Activated naive CD4-positive, alpha-beta T cell treated with anti-CD3 and anti-CD28 coated beads, Interleukin-2, amount 50 U/mL, for 72 hours (primary cell): Measurements from ENCODE around the gene DNASE2B. TPM values are rescaled to one million over a fixed set of nuclear protein-coding genes. Genes with fewer than 3 reads are reported as not detected.

Experiments
- ATAC-seq, 2 donors: fragments of 150-1000 bp; cut with Tn5 transposase; 2 replicates each; pipeline ENCODE4 v1.10.0; 2021; ENCODE audit warnings: mild to moderate bottlenecking in 2 of 2, moderate library complexity in 2 of 2
- DNase-seq, 2 donors: peaks; one replicate each; pipeline ENCODE4 v3.0.0; 2021 to 2022; ENCODE audit warnings: low spot score in 2 of 2
- H3K27ac Mint-ChIP-seq, 2 donors: one replicate each; pipeline ENCODE4 v1.8.0; 2022; ENCODE audit warnings: mild to moderate bottlenecking in 2 of 2, mixed read lengths in 2 of 2
- H3K36me3 Mint-ChIP-seq, 2 donors: one replicate each; pipeline ENCODE4 v1.8.0; 2022; ENCODE audit warnings: mixed read lengths in 2 of 2
- H3K9me3 Mint-ChIP-seq, 2 donors: one replicate each; pipeline ENCODE4 v1.8.0; 2022; ENCODE audit warnings: mixed read lengths in 2 of 2
- total RNA-seq, 2 donors: library from RNA; stranded (reverse); gene quantifications; one replicate each; pipeline ENCODE4 v1.2.3, GENCODE V29; 2022

The DNASE2B gene
- total RNA-seq, 2 donors from 2014 or later = not detected

- H3K36me3 Mint-ChIP-seq = no peaks in the 10 kb centered on the region
- DNase-seq = no peak
- peaks cover 0 to under 1% of the 10 kb centered on the region in 2 donors for H3K9me3 Mint-ChIP-seq
Measured at GRCh38 chr1:84367219-84367618, 31.1 kb upstream of the DNASE2B start.

GRCh38 chr1:84368441-84368840, 29.8 kb upstream of the DNASE2B start:
- ATAC-seq (no peak), DNase-seq (no peak)
- no peaks in the 10 kb centered on the region for H3K36me3 Mint-ChIP-seq
- H3K9me3 Mint-ChIP-seq = peaks cover 0 to 5% of the 10 kb centered on the region in 2 donors
- H3K27ac Mint-ChIP-seq = no peak overlapping the region

More at GRCh38 chr1:84367219-84367618, 31.1 kb upstream of the DNASE2B start:
- no peak overlapping the region for H3K27ac Mint-ChIP-seq
- ATAC-seq = no peak

GRCh38 chr1:84370266-84370665, 28.0 kb upstream of the DNASE2B start:
- Mint-ChIP-seq H3K27ac (no peak overlapping the region), H3K36me3 (no peaks in the 10 kb centered on the region)
- no peak for DNase-seq

GRCh38 chr1:84370831-84371394, 27.4 kb upstream of the DNASE2B start:
- Mint-ChIP-seq H3K36me3 (no peaks in the 10 kb centered on the region), H3K9me3 (peaks cover 0 to 5% of the 10 kb centered on the region in 2 donors), H3K27ac (no peak overlapping the region)
- DNase-seq (no peak), ATAC-seq (no peak)

More at GRCh38 chr1:84370266-84370665, 28.0 kb upstream of the DNASE2B start:
- H3K9me3 Mint-ChIP-seq = peaks cover 0 to 5% of the 10 kb centered on the region in 2 donors
- no peak for ATAC-seq

- H3K36me3 Mint-ChIP-seq = no peaks in the 10 kb centered on the region
- H3K27ac Mint-ChIP-seq = no peak overlapping the region
- peaks cover 0 to 5% of the 10 kb centered on the region in 2 donors for H3K9me3 Mint-ChIP-seq
- ATAC-seq (no peak), DNase-seq (no peak)
Measured at GRCh38 chr1:84373436-84374141, 24.7 kb upstream of the DNASE2B start.

GRCh38 chr1:84374991-84375696, 23.1 kb upstream of the DNASE2B start:
- no peak for DNase-seq
- no peaks in the 10 kb centered on the region for H3K36me3 Mint-ChIP-seq
- H3K9me3 Mint-ChIP-seq = peaks cover 0 to 5% of the 10 kb centered on the region in 2 donors
- no peak overlapping the region for H3K27ac Mint-ChIP-seq
- no peak for ATAC-seq

- ATAC-seq (no peak), DNase-seq (no peak)
- H3K27ac Mint-ChIP-seq = no peak overlapping the region
- no peaks in the 10 kb centered on the region for H3K36me3 Mint-ChIP-seq
- H3K9me3 Mint-ChIP-seq = peaks cover 0 to 5% of the 10 kb centered on the region in 2 donors
Measured at GRCh38 chr1:84376000-84376910, 22.0 kb upstream of the DNASE2B start.

- H3K36me3 Mint-ChIP-seq = no peaks in the 10 kb centered on the region
Measured at GRCh38 chr1:84377480-84378095, 20.7 kb upstream of the DNASE2B start.

GRCh38 chr1:84379138-84379916, 19.0 kb upstream of the DNASE2B start:
- DNase-seq = no peak
- Mint-ChIP-seq H3K36me3 (no peaks in the 10 kb centered on the region), H3K27ac (no peak overlapping the region), H3K9me3 (no peaks in the 10 kb centered on the region)
- no peak for ATAC-seq

More at GRCh38 chr1:84377480-84378095, 20.7 kb upstream of the DNASE2B start:
- H3K27ac Mint-ChIP-seq = no peak overlapping the region
- DNase-seq (no peak), ATAC-seq (no peak)
- H3K9me3 Mint-ChIP-seq = peaks cover 0 to under 1% of the 10 kb centered on the region in 2 donors

- no peak for ATAC-seq
- DNase-seq = no peak
- no peak overlapping the region for H3K27ac Mint-ChIP-seq
- H3K9me3 Mint-ChIP-seq = no peaks in the 10 kb centered on the region
- H3K36me3 Mint-ChIP-seq = no peaks in the 10 kb centered on the region
Measured at GRCh38 chr1:84379917-84380180, 18.4 kb upstream of the DNASE2B start.

- DNase-seq (no peak), ATAC-seq (no peak)
- Mint-ChIP-seq H3K27ac (no peak overlapping the region), H3K36me3 (no peaks in the 10 kb centered on the region), H3K9me3 (no peaks in the 10 kb centered on the region)
Measured at GRCh38 chr1:84382127-84382526, 16.2 kb upstream of the DNASE2B start.

- ATAC-seq (no peak), DNase-seq (no peak)
- no peaks in the 10 kb centered on the region for H3K36me3 Mint-ChIP-seq
- H3K27ac Mint-ChIP-seq = no peak overlapping the region
- H3K9me3 Mint-ChIP-seq = no peaks in the 10 kb centered on the region
Measured at GRCh38 chr1:84385347-84385746, 12.9 kb upstream of the DNASE2B start.

GRCh38 chr1:84386716-84387479, 11.4 kb upstream of the DNASE2B start:
- Mint-ChIP-seq H3K36me3 (no peaks in the 10 kb centered on the region), H3K27ac (no peak overlapping the region), H3K9me3 (no peaks in the 10 kb centered on the region)
- DNase-seq = no peak
- peak in 1 of 2 donors; percentile 46 for ATAC-seq

- Mint-ChIP-seq H3K36me3 (no peaks in the 10 kb centered on the region), H3K9me3 (no peaks in the 10 kb centered on the region), H3K27ac (no peak overlapping the region)
- DNase-seq (no peak), ATAC-seq (no peak)
Measured at GRCh38 chr1:84387480-84388163, 10.7 kb upstream of the DNASE2B start.

GRCh38 chr1:84390226-84390625, 8.1 kb upstream of the DNASE2B start:
- Mint-ChIP-seq H3K27ac (no peak overlapping the region), H3K9me3 (no peaks in the 10 kb centered on the region), H3K36me3 (no peaks in the 10 kb centered on the region)
- no peak for ATAC-seq
- DNase-seq = no peak
